PFSK-1 (cell line): ENCODE measurements around the gene ADAM11.

Experiments
- POLR2AphosphoS5 ChIP-seq: IDR thresholded peaks from 2 replicates; pipeline ENCODE4 v1.6.1; 2012; ENCODE audit warnings: low read depth, mild to moderate bottlenecking, control low read depth, low read length, moderate library complexity
- SIN3A ChIP-seq: IDR thresholded peaks from 2 replicates; pipeline ENCODE4 v1.6.1; 2012; ENCODE audit warnings: mild to moderate bottlenecking, low read length, moderate library complexity, borderline replicate concordance; ENCODE audit not compliant: insufficient read depth
- TAF1 ChIP-seq: IDR thresholded peaks from 2 replicates; pipeline ENCODE4 v1.6.1; 2012; ENCODE audit warnings: low read length, control low read depth, borderline replicate concordance; ENCODE audit not compliant: insufficient read depth
- TF ChIP-seq, protein P1 (sequence below), 2 experiments: IDR thresholded peaks; 2 replicates each; pipeline versions ENCODE4 v1.6.1 to v1.8.0; 2011 to 2012; ENCODE audit warnings: low read depth in 2 of 2, low read length in 2 of 2, control low read depth in 1 of 2, inconsistent platforms in 1 of 2, mild to moderate bottlenecking in 1 of 2, moderate library complexity in 1 of 2; ENCODE audit not compliant: insufficient read depth in 1 of 2

DNA sequence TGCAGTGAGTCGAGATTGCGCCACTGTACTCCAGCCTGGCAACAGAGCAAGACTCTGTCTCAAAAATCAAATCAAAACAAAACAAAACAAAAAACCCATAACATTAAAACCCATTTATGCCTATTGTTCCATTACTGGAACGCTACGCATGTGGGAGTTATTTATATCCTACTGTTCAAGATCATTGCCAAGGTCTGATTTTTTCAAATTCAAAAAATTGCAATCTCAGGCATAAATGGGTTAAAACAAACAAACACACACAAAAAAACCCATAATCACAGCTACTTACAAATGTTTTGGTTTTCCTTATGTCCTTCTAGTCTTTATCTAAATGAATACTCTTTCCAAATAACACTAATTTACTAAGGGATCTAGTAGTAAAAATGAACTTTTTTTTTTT, 53.5 kb downstream of the ADAM11 start:
- TF ChIP-seq TAF1 = no peak
- no peak for TF ChIP-seq SIN3A
- no peak for TF ChIP-seq POLR2AphosphoS5
- TF ChIP-seq, protein P1, sequence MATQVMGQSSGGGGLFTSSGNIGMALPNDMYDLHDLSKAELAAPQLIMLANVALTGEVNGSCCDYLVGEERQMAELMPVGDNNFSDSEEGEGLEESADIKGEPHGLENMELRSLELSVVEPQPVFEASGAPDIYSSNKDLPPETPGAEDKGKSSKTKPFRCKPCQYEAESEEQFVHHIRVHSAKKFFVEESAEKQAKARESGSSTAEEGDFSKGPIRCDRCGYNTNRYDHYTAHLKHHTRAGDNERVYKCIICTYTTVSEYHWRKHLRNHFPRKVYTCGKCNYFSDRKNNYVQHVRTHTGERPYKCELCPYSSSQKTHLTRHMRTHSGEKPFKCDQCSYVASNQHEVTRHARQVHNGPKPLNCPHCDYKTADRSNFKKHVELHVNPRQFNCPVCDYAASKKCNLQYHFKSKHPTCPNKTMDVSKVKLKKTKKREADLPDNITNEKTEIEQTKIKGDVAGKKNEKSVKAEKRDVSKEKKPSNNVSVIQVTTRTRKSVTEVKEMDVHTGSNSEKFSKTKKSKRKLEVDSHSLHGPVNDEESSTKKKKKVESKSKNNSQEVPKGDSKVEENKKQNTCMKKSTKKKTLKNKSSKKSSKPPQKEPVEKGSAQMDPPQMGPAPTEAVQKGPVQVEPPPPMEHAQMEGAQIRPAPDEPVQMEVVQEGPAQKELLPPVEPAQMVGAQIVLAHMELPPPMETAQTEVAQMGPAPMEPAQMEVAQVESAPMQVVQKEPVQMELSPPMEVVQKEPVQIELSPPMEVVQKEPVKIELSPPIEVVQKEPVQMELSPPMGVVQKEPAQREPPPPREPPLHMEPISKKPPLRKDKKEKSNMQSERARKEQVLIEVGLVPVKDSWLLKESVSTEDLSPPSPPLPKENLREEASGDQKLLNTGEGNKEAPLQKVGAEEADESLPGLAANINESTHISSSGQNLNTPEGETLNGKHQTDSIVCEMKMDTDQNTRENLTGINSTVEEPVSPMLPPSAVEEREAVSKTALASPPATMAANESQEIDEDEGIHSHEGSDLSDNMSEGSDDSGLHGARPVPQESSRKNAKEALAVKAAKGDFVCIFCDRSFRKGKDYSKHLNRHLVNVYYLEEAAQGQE (IDR thresholded peaks at IDR 0.05; ENCODE audit: insufficient read depth in 1 of 2, low read depth in 2 of 2, low read length in 2 of 2) = no peak
